ENCODE results near the gene TFF3. TPM values are rescaled to one million over a fixed set of nuclear protein-coding genes. Genes with fewer than 3 reads are reported as not detected.
A peak's percentile ranks its signal among the peaks of the same experiment; 100 is the strongest.

The TFF3 gene
- total RNA-seq, 1 donor from 2014 or later = not detected

- H3K27ac ChIP-seq = no peak overlapping the region
- TF ChIP-seq CTCF (IDR thresholded peaks at IDR 0.05) (no peak), EZH2 (IDR thresholded peaks at IDR 0.05) (no peak), EZH2phosphoT487 (IDR thresholded peaks at IDR 0.05) (no peak)
- H3K9me3 ChIP-seq (ENCODE audit: low read depth) = no peaks in the 10 kb centered on the region
- no peak overlapping the region for H3K9ac ChIP-seq
- H3K27me3 Mint-ChIP-seq (ENCODE audit: insufficient read depth, low read depth) = peaks cover 2% of the 10 kb centered on the region
- peaks cover 13% of the 10 kb centered on the region for H3K4me1 Mint-ChIP-seq
- H2AFZ ChIP-seq (replicated peaks) = no peak overlapping the region
- no peak for DNase-seq (ENCODE audit: low spot score)
- H3K4me1 ChIP-seq = peaks cover 10% of the 10 kb centered on the region
- no peaks in the 10 kb centered on the region for H3K27me3 ChIP-seq
- H3K9me3 Mint-ChIP-seq = no peaks in the 10 kb centered on the region
- H4K20me1 ChIP-seq (ENCODE audit: low read depth) = no peaks in the 10 kb centered on the region
- H3K36me3 ChIP-seq = no peaks in the 10 kb centered on the region
- H3K79me2 ChIP-seq (ENCODE audit: low read depth) = no peaks in the 10 kb centered on the region
- no peak overlapping the region for H3K4me2 ChIP-seq
- no peaks in the 10 kb centered on the region for H3K36me3 Mint-ChIP-seq
- no peaks in the 10 kb centered on the region for H3F3A ChIP-seq (ENCODE audit: low read depth)
- H3K4me3 Mint-ChIP-seq = no peak overlapping the region
- H3K4me3 ChIP-seq = no peak overlapping the region
- H3K27ac Mint-ChIP-seq = no peak overlapping the region
These were observed 12.4 kb downstream of the TFF3 start for GRCh38 chr21:42302794-42303193.

DNA sequence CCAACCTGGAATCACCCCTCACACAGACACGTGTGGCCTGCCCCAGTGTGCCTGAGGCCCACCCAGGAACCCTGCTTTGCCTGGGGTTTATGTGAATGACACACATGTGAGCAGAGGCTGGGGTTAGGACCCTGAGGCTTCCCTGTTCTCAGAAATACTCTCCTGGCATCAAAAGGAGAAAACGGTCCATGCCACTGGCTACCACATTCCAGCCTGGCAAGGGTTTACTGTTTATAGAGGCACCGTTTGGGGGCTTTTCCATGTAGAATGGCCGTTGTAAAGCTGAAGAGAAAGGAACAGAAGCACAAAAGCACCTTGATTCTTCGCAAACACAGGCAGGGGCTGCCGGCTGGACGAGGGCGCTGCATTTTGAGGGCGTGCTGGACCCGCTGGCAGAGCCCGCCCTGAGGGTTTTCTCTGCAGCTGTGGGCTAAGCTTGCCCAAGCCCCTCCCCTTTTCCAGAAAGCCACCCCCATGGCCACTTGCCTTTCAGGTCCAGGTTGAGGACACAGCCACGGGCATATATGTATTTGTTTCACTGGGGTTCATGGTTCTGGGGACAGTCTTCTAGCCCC is 13.0 kb downstream of the TFF3 start:
- no peaks in the 10 kb centered on the region for H3K9me3 Mint-ChIP-seq
- Histone ChIP-seq H3K27me3 (no peaks in the 10 kb centered on the region), H3K9ac (no peak overlapping the region), H3K4me2 (no peak overlapping the region), H3K27ac (no peak overlapping the region), H3K36me3 (no peaks in the 10 kb centered on the region), H3K4me1 (peaks cover 16% of the 10 kb centered on the region), H3K79me2 (ENCODE audit: low read depth) (no peaks in the 10 kb centered on the region), H3K4me3 (no peak overlapping the region), H4K20me1 (ENCODE audit: low read depth) (no peaks in the 10 kb centered on the region), H2AFZ (replicated peaks) (no peak overlapping the region), H3F3A (ENCODE audit: low read depth) (no peaks in the 10 kb centered on the region), H3K9me3 (ENCODE audit: low read depth) (no peaks in the 10 kb centered on the region)
- H3K27me3 Mint-ChIP-seq (ENCODE audit: insufficient read depth, low read depth) = peaks cover 2% of the 10 kb centered on the region
- H3K36me3 Mint-ChIP-seq = no peaks in the 10 kb centered on the region
- H3K4me3 Mint-ChIP-seq = no peak overlapping the region
- H3K4me1 Mint-ChIP-seq = peaks cover 17% of the 10 kb centered on the region
- DNase-seq (ENCODE audit: low spot score) = peak; percentile 27
- TF ChIP-seq EZH2phosphoT487 (IDR thresholded peaks at IDR 0.05) (no peak), CTCF (IDR thresholded peaks at IDR 0.05) (no peak), EZH2 (IDR thresholded peaks at IDR 0.05) (no peak)
- H3K27ac Mint-ChIP-seq = no peak overlapping the region

DNA sequence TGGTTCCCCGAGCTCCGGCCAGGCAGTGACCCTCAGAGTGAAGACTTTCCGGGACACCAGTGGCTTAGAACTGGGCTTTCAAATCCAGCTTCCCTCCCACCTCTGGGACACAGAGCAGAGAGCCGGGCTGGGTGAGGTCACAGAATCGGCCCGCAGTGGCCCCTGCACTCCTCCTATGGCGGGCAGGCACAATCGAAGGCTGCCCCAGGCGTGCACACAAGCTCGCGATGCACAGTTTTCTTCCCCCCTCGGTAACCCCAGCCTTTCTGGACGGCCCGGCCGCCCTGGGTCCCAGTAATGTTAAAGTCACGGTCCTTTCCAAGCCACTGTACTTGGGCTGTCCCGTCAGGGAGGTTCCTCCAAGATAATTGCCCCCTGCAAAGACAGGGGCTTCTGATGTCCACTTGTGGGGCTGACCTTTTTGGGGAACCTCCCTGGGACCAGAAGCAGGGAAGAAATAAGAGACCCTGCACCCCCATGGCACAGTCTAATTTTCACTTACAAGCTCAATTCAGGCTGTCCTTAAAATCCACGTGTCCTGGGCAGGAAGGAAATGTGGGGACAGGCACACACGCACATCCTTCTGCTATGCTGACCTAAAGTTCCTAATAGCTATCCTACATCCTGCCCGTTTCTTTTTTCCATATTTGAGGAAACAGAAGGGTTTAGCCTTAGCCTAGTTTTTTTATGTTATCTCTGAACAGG is 13.7 kb downstream of the TFF3 start:
- Histone ChIP-seq H4K20me1 (ENCODE audit: low read depth) (no peaks in the 10 kb centered on the region), H3K9ac (no peak overlapping the region), H3K4me1 (peaks cover 21% of the 10 kb centered on the region), H3K9me3 (ENCODE audit: low read depth) (no peaks in the 10 kb centered on the region), H3K4me3 (no peak overlapping the region), H3K4me2 (no peak overlapping the region), H3K79me2 (ENCODE audit: low read depth) (no peaks in the 10 kb centered on the region), H3K27me3 (no peaks in the 10 kb centered on the region), H3K27ac (no peak overlapping the region), H3F3A (ENCODE audit: low read depth) (no peaks in the 10 kb centered on the region), H3K36me3 (no peaks in the 10 kb centered on the region), H2AFZ (replicated peaks) (no peak overlapping the region)
- TF ChIP-seq EZH2phosphoT487 (IDR thresholded peaks at IDR 0.05) (no peak), EZH2 (IDR thresholded peaks at IDR 0.05) (no peak), CTCF (IDR thresholded peaks at IDR 0.05) (no peak)
- Mint-ChIP-seq H3K27ac (no peak overlapping the region), H3K4me3 (no peak overlapping the region), H3K27me3 (ENCODE audit: insufficient read depth, low read depth) (peaks cover 4% of the 10 kb centered on the region), H3K4me1 (peaks cover 19% of the 10 kb centered on the region), H3K36me3 (no peaks in the 10 kb centered on the region), H3K9me3 (no peaks in the 10 kb centered on the region)
- DNase-seq (ENCODE audit: low spot score) = no peak
